OCI-LY1 (cell line): ENCODE measurements around the gene NELL1.

ENCODE experiments used
- H2AFZ ChIP-seq: fragments of 200-600 bp; sonication (generic), shearing (Covaris generic); 2 replicates; pipeline ENCODE4 v1.6.0; 2014; ENCODE audit warnings: antibody characterized with exemption, mild to moderate bottlenecking, low read length
- H3F3A ChIP-seq: fragments of 200-600 bp; sonication (generic), shearing (Covaris generic); 2 replicates; pipeline ENCODE4 v1.6.0; 2014; ENCODE audit warnings: mild to moderate bottlenecking, antibody characterized with exemption, low read length, moderate library complexity; ENCODE audit not compliant: insufficient read depth
- H3K27ac ChIP-seq: fragments of 200-600 bp; sonication (generic); 2 replicates; pipeline ENCODE4 v1.5.1; 2014; ENCODE audit warnings: low read length, mixed run types, mild to moderate bottlenecking, low read depth; ENCODE audit not compliant: poor library complexity, severe bottlenecking
- H3K27me3 ChIP-seq: fragments of 200-600 bp; sonication (generic); 2 replicates; pipeline ENCODE4 v1.6.0; 2014; ENCODE audit warnings: antibody characterized with exemption, mild to moderate bottlenecking, low read length, moderate library complexity; ENCODE audit not compliant: insufficient read depth
- H3K36me3 ChIP-seq: fragments of 200-600 bp; sonication (generic); 2 replicates; pipeline ENCODE4 v1.6.1; 2014; ENCODE audit warnings: mild to moderate bottlenecking, antibody characterized with exemption, low read length, moderate library complexity, mixed read lengths; ENCODE audit not compliant: insufficient read depth
- H3K4me1 ChIP-seq: fragments of 200-600 bp; sonication (generic); 2 replicates; pipeline ENCODE4 v1.5.1; 2014; ENCODE audit warnings: mild to moderate bottlenecking, low read length, moderate library complexity; ENCODE audit not compliant: insufficient read depth, severe bottlenecking
- H3K4me2 ChIP-seq: fragments of 200-600 bp; sonication (generic), shearing (Covaris generic); 2 replicates; pipeline ENCODE4 v1.6.1; 2014; ENCODE audit warnings: low read length
- H3K4me3 ChIP-seq: fragments of 200-600 bp; sonication (generic); 2 replicates; pipeline ENCODE4 v1.5.1; 2014; ENCODE audit warnings: low read length, low read depth, mild to moderate bottlenecking, mixed read lengths; ENCODE audit not compliant: poor library complexity, severe bottlenecking
- H3K79me2 ChIP-seq: fragments of 200-600 bp; shearing (Covaris generic); 2 replicates; pipeline ENCODE4 v1.6.1; 2016; ENCODE audit warnings: mixed run types, low read length, mixed read lengths; ENCODE audit not compliant: insufficient read depth
- H3K9ac ChIP-seq: fragments of 200-600 bp; sonication (generic), shearing (Covaris generic); 2 replicates; pipeline ENCODE4 v1.6.1; 2014; ENCODE audit warnings: mild to moderate bottlenecking, low read length, mixed read lengths
- H3K9me2 ChIP-seq: fragments of 200-600 bp; sonication (generic), shearing (Covaris generic); 2 replicates; pipeline ENCODE4 v1.6.1; 2014; ENCODE audit warnings: low read depth, mild to moderate bottlenecking, low read length, mixed read lengths
- H3K9me3 ChIP-seq: fragments of 200-600 bp; shearing (Covaris generic); 2 replicates; pipeline ENCODE4 v1.6.1; 2014; ENCODE audit warnings: low read length, mixed read lengths
- H4K20me1 ChIP-seq: fragments of 200-600 bp; sonication (generic), shearing (Covaris generic); 2 replicates; pipeline ENCODE4 v1.6.0; 2016; ENCODE audit warnings: mild to moderate bottlenecking, low read length; ENCODE audit not compliant: insufficient read depth
- CTCF ChIP-seq: fragments of 200-600 bp; sonication (generic), shearing (Covaris generic); IDR thresholded peaks from 2 replicates; pipeline ENCODE4 v1.5.1; 2017; ENCODE audit warnings: mild to moderate bottlenecking, antibody characterized with exemption, low read length, moderate library complexity, mixed read lengths
- EZH2 ChIP-seq: fragments of 200-600 bp; sonication (generic), shearing (Covaris generic); IDR thresholded peaks from 2 replicates; pipeline ENCODE4 v1.8.0; 2017; ENCODE audit warnings: borderline replicate concordance, mixed run types, mild to moderate bottlenecking, antibody characterized with exemption, low read length, moderate library complexity, mixed read lengths

NELL1 gene

GRCh38 chr11:20719821-20720220, 50.4 kb downstream of the NELL1 start:
- no peaks in the 10 kb centered on the region for H3K4me1 ChIP-seq
- no peak for TF ChIP-seq EZH2
- no peak for TF ChIP-seq CTCF

GRCh38 chr11:20723366-20723765, 54.0 kb downstream of the NELL1 start:
- Histone ChIP-seq H4K20me1 (no peaks in the 10 kb centered on the region), H3K36me3 (no peaks in the 10 kb centered on the region)

More at GRCh38 chr11:20719821-20720220, 50.4 kb downstream of the NELL1 start:
- Histone ChIP-seq H3K9ac (no peak overlapping the region), H3K79me2 (no peaks in the 10 kb centered on the region), H3K9me2 (no peaks in the 10 kb centered on the region), H3K36me3 (no peaks in the 10 kb centered on the region), H3K27ac (no peak overlapping the region), H3K9me3 (no peaks in the 10 kb centered on the region), H3K27me3 (no peaks in the 10 kb centered on the region), H3K4me2 (no peak overlapping the region), H3K4me3 (no peak overlapping the region), H4K20me1 (no peaks in the 10 kb centered on the region), H2AFZ (no peak overlapping the region), H3F3A (no peaks in the 10 kb centered on the region)

GRCh38 chr11:20729597-20730105, 60.3 kb downstream of the NELL1 start:
- Histone ChIP-seq H3K9me3 (no peaks in the 10 kb centered on the region), H4K20me1 (no peaks in the 10 kb centered on the region), H3K9ac (no peak overlapping the region), H3K4me2 (no peak overlapping the region), H3K4me1 (no peaks in the 10 kb centered on the region), H2AFZ (no peak overlapping the region), H3K36me3 (no peaks in the 10 kb centered on the region), H3K27me3 (no peaks in the 10 kb centered on the region), H3K9me2 (no peaks in the 10 kb centered on the region), H3K4me3 (no peak overlapping the region), H3K79me2 (no peaks in the 10 kb centered on the region), H3F3A (no peaks in the 10 kb centered on the region), H3K27ac (no peak overlapping the region)
- TF ChIP-seq CTCF: no peak
- TF ChIP-seq EZH2: no peak

More at GRCh38 chr11:20723366-20723765, 54.0 kb downstream of the NELL1 start:
- Histone ChIP-seq H3K27ac (no peak overlapping the region), H3K4me1 (no peaks in the 10 kb centered on the region), H2AFZ (no peak overlapping the region), H3K27me3 (no peaks in the 10 kb centered on the region), H3K9me2 (no peaks in the 10 kb centered on the region), H3K9me3 (no peaks in the 10 kb centered on the region), H3K9ac (no peak overlapping the region), H3K79me2 (no peaks in the 10 kb centered on the region), H3F3A (no peaks in the 10 kb centered on the region), H3K4me2 (no peak overlapping the region), H3K4me3 (no peak overlapping the region)
- TF ChIP-seq CTCF (no peak), EZH2 (no peak)
